Suppressor macrophage treated with lipopolysaccharide for 4 hours (primary cell): Measurements from ENCODE around the gene NCAPD3.
A peak's percentile ranks its signal among the peaks of the same experiment; 100 is the strongest.
"Not testable (repeated sequence)": the region's sequence is repeated elsewhere in the genome, so short reads cannot be mapped to it uniquely, and the experiment has no call there.

Source experiments
- DNase-seq: peaks from one replicate; pipeline ENCODE4 v3.0.0-alpha.2; 2020

NCAPD3 gene, protein sequence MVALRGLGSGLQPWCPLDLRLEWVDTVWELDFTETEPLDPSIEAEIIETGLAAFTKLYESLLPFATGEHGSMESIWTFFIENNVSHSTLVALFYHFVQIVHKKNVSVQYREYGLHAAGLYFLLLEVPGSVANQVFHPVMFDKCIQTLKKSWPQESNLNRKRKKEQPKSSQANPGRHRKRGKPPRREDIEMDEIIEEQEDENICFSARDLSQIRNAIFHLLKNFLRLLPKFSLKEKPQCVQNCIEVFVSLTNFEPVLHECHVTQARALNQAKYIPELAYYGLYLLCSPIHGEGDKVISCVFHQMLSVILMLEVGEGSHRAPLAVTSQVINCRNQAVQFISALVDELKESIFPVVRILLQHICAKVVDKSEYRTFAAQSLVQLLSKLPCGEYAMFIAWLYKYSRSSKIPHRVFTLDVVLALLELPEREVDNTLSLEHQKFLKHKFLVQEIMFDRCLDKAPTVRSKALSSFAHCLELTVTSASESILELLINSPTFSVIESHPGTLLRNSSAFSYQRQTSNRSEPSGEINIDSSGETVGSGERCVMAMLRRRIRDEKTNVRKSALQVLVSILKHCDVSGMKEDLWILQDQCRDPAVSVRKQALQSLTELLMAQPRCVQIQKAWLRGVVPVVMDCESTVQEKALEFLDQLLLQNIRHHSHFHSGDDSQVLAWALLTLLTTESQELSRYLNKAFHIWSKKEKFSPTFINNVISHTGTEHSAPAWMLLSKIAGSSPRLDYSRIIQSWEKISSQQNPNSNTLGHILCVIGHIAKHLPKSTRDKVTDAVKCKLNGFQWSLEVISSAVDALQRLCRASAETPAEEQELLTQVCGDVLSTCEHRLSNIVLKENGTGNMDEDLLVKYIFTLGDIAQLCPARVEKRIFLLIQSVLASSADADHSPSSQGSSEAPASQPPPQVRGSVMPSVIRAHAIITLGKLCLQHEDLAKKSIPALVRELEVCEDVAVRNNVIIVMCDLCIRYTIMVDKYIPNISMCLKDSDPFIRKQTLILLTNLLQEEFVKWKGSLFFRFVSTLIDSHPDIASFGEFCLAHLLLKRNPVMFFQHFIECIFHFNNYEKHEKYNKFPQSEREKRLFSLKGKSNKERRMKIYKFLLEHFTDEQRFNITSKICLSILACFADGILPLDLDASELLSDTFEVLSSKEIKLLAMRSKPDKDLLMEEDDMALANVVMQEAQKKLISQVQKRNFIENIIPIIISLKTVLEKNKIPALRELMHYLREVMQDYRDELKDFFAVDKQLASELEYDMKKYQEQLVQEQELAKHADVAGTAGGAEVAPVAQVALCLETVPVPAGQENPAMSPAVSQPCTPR (N-terminal part only)

DNA sequence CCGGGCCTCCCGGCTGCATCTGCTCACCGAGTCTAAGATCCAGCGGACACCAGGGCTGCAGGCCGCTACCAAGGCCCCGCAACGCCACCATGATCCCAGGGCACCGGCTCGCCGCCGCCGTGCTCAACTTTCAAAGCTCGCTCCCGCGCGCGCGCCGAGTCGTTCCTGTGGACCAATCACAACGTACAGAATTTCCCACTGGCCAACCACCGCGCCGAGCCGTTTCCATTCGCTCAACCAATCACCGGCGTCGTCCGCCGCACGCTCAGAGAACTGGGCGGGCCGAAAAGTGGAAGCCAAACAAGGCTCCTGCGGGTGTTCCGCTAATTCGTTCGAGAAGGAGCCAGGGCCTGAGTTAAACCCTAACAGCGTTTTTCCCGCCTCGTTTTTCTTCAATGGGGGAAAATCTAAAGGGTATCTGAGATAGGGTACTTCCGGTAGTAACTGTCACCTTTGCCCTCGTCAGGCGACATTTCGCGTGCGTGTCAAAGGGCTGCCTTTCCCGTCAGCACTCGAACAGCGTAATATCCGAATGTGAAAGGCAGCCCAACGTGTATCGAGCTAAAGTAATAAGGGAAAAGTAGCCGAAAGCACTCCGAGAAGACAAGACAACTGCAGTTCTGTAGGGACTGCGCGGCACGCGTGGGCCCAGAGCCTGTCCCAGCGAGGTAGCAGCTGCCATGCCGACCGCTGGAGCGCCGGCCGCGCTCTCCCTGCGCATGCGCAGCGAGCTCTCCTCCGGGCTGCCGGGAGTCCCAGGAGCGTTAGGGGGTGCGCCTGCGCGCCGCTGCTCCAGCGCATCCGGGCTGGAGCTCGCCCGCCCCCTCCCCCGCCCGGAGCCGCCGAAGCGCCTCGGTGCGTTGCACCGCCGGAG lies at the start of gene NCAPD3, which contains the start of gene VPS26B:
Gene NCAPD3 (minus strand): TSS at position 132 of the 874 bp plus-strand sequence. CDS start 41 bp downstream, at position 91.
Gene VPS26B (plus strand): TSS at position 836 of the 874 bp plus-strand sequence. CDS start 452 bp downstream, outside the sequence.
- peak; percentile 98 for DNase-seq

DNA sequence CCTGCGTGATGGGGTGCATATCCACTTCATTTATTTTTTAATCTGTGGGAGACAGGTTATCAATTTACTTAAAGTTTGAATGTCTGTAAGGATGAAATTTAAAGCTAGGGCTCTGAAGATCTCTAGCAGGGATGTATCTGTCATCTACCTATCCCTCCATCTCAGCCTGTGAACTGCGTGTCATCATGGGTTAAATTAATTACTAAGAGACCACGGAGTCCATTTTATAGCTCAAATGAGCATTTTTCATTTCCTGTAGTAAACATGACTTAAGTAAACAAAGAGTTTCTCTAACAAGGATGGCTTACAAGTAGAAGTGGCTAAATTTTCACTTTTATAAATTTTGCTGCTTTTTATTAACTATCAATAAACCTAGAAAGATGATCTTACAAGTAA lies 49.5 kb upstream of the NCAPD3 start:
- no peak for DNase-seq

DNA sequence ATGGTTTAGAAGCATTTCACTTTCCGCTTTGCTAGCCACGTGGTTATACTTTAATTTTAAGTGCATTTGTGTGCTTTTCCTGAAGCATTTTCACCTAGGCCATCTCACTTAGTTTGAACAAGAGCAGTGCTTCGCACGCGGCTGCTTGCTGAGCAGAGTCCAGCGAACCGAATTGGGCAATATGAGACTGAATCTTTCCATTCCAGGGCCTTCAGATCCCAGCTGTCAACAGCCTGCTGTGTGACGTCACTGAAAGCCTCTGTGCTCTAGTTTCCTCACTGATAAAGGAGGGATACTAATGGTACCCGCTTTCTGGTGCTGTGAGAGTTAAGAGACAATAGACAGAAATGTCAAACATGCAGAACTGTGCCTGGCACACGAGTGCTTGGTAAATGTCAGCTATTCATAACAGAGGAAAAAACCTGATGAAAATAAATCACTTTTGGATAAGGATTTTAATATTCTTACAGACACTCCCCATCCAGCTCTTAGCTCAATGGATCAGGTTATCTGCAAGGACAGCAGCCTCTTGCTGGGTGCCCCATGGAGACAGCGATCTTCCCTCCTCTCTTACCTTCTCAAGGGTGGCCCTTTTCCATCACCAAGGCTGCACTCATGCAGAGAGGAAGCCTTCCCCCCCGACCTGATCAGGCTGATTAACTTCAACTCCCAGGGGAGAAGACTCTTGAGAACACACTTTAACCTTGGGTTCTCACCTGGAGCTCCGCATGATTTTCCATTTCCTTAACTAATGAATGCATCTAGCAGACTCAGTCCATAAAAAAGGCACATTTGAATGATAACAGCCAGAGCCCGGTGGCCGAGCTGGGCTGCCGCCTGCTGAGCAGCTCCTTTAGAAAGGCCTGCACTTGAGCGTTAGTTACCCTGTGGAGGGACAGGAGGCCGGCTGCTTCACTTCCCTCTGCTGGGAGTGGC lies 48.9 kb upstream of the NCAPD3 start:
- DNase-seq, result no peak

DNA sequence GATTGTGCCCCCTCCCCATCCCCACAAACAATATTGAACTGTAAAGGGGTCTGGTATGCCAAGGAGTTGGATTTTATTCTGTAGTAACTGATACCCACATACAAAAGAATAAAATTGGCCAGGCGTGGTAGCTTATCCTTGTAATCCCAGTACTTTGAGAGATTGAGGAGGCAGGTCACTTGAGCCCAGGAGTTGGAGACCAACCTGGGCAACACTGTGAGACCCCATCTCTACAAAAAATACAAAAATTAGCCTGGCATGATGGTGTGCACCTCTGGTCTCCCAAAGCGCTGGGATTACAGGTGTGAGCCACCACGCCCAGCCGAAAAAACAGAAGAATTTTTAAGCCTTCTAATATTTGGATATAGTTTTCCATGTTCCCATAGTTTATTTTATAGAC lies 48.2 kb upstream of the NCAPD3 start:
- no peak for DNase-seq

DNA sequence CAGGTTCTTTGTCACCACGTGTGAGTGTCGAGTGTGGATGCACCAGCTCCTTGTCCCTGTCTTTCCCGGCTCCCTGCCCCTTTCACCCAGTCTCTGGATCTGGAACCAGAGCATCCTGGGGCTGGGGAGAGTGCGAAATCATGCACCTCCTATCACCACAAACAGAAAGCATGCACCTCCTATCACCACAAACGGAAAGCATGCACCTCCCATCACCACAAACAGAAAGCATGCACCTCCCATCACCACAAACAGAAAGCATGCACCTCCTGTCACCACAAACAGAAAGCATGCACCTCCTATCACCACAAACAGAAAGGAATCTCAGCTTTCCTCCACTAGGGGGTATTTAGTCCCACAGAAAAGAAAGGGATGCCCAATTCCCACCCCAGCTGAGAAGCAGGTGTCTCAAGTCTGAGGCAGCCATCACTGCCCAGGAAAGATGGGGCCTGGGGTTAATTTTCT lies 46.5 kb upstream of the NCAPD3 start:
- DNase-seq, result no peak

DNA sequence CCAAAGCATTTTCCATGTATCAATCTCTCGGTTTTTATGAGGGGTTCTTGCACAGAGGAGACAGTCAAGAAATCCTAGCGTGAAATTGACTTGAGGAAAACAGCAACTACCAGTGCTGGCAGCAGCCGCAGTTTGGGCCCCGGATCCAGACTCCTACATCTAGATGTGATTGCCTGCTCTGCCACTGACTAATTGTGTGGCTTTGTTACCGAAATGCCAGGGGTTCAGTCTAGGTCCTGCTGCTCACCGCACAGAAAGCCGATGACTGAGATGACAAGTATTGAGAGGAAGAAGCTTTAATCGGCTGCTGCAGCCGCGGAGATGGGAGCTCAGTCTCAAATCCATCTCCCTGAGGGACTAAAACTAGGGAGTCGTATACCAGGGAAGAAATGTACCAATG lies 44.2 kb upstream of the NCAPD3 start:
- DNase-seq, result no peak

DNA sequence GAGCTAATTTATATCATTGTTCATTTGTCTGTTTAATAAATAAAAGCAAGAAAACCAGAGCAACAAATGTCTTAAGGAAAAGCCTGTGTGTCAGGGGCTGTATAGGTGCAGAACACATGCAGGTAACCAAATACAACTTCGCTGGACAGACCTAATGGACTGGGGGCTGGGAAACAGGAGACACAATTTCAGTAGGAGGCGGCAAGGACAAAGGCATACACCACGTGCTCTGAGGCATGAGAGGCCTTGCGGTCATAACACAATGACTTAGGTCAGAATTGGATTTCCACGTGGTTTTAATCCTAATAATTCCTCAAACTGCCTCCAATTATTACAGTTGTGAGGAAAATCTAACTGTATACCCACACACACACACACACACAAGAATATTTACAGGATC lies 43.7 kb upstream of the NCAPD3 start:
- no peak for DNase-seq

DNA sequence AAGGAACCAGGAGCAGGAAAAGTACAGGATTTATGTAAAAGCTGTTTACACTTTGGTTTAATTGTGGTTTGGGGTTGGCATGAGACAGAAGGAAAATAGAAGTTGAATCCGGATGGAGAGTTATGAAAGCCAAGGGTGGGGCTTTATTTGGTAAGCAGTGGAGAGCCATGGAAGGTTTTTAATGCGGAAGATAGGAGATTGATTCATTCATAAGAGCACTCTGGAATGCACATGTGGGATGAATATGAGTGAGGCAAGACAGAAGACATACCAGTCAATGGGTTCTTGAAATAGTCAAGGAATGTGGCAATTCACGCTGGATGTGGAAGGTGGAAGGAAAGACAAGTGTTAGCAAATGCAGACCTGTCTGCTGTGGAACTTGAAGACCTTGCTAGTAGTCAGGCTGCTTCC lies 43.1 kb upstream of the NCAPD3 start:
- peak; percentile 51 for DNase-seq

DNA sequence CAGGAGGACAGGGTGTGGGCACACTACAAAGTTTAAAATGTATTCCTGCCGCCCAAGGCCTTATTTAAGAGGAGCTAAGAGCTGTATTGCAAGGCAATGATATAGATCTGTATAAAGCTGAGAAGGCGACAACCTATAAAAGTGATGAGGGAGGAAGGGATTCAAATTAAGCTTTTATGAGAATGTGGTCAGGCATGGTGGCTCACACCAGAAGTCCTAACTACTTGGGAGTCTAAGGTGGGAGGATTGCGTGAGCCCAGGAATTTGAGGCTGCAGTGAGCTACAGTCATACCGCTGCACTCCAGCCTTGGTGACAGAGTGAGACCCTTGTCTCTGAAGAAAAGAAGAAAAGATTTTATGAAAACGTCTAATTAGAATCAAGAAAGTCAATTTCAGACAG lies 42.7 kb upstream of the NCAPD3 start:
- DNase-seq, result no peak

DNA sequence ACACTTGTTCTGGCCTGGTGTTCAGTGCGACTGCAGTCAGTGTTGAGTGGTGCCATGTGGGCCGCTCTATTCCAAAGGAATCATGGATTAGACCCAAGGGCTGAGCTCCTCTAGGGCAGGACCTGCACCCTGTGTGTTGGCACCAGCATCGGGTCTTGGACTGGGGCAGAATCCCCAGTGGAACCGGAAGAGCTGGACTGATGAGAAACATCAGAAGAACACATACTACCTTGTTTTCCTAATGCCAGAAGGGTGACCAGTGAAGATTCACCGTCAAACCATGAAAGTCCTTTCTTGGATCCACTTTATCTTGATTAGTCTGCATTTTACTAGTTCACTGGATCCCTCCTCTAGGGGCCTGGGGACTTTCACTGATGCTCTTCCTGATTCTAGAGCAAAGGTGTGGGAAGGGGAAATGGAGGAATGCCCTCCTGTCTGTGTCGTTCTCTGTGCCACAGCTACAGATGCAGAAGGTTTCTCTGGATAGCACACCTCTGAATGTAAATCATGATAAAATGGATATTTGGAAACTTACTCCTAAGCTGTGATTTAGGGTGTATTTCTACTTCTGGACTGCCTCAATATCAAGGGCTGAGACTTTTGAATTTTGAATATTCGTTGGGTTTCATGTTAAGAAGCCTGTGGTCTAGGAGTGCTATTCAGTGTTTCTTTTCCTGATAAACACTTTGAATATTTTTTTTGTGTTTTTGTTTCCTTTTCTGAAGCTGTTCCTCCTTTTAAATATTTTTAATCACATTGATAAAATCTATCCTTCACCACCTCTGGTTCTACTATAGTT lies 41.4 kb upstream of the NCAPD3 start:
- no peak for DNase-seq

DNA sequence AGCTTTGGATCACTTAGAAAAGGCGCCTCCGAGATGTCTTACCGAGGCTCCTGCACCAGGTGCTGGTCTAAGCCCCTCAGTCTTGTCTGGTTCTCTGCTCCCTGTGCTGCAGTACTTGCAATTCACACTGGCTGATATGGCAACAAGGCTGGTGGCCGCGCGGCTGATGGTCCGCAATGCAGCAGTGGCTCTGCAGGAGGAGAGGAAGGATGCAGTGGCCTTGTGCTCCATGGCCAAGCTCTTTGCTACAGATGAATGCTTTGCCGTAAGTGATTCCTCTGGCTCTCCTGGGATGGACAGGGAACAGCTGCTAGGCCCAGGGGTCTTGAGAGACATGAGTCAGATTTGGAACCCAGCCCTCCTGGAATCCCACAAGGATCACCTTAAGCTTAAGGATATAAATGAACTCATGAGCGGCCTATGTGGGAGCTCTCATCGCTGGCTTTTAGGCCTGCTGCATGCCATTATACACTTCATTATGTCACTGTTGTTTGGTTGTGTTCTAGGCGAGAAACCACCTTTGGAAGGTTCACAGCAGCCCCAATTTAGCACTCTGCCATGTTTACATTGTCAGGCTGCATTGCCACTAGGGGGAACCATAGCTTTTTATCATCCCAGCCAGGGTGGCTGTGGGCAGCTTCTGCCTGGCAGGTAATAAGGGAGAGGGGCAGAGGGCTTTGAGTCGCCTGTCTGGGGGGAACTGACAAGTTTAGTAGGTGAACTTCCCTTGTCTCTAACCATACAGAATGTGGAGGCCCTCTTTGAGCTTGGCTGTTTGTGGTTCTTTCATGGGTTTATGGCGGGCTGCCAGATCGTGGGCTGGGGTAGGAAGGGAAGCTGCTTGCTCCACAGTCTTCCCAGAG lies 38.1 kb upstream of the NCAPD3 start:
- no peak for DNase-seq

DNA sequence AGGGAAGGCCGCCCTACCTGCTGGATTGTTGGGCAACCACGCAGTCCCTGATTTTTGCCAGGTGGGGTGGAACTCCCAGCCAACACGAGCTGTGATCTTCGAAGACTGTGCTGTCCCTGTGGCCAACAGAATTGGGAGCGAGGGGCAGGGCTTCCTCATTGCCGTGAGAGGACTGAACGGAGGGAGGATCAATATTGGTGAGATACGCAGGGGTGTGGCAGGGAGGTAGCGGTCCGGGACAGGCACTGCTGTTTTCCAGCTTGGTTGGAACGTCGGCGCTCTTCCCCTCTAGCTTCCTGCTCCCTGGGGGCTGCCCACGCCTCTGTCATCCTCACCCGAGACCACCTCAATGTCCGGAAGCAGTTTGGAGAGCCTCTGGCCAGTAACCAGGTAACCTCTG lies 37.2 kb upstream of the NCAPD3 start:
- DNase-seq, result no peak

DNA sequence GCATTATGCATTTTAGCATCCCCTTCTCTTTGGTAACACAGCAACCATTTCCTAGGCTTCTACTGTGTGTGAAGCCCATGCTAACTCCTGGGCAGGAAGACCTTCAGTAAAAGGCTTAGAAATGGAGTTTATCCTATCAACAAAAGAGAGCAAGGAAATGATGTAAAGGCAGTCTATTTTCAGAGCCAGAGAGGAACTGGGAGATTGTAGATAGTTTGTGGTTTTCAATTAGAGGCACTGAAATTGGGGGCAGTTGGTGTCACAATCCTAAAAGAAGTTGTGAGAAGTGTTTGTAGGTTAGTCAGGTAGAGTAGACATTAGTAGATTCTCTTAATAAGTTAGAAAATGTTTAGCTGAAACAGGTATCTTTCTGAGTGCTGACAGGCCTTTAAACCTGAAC lies 36.7 kb upstream of the NCAPD3 start:
- DNase-seq, result no peak

DNA sequence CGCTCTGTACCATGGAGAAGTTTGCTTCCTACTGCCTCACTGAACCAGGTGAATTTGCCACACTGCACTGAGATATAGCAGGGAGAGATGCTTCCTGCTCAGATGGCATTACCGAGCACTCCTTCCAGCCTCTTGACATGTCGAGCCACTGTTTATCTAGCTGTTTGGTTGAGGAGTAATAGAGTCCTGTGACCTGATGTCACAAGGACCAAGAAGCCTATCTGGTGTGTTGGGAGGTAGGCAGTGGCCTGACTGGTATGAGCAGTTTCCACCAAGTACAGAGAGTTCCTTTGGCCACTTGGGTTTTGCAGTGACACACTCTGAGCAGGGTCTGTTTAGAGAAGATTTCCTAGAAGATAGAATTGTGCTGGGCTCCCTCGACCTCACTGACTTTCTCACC lies 34.8 kb upstream of the NCAPD3 start:
- DNase-seq, result no peak

DNA sequence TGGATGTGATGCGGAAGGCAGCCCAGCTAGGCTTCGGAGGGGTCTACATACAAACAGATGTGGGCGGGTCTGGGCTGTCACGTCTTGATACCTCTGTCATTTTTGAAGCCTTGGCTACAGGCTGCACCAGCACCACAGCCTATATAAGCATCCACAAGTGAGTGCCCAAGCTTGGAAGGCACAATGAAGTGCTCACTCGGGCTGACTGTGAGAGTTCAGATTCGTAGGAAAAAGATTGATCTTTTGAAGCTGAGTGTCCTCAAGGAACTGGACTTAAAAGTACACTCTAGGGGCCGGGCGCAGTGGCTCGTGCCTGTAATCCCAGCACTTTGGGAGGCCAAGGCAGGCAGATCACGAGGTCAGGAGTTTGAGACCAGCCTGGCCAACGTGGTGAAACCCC lies 33.3 kb upstream of the NCAPD3 start:
- DNase-seq, result no peak

DNA sequence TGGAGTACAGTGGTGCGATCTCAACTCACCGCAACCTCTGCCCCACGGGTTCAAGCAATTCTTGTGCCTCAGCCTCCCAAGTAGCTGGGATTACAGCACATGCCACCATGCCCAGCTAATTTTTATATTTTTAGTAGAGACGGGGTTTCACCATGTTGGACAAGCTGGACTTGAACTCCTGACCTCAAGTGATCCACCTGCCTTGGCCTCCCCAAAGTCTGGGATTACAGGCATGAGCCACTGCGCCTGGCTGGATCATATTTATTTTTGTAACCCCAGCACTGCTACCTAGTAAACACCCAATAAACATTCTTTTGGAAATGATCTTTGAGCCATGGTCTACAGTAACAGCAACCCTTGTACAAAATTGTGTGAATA lies 31.4 kb upstream of the NCAPD3 start:
- DNase-seq, result not testable (repeated sequence)

DNA sequence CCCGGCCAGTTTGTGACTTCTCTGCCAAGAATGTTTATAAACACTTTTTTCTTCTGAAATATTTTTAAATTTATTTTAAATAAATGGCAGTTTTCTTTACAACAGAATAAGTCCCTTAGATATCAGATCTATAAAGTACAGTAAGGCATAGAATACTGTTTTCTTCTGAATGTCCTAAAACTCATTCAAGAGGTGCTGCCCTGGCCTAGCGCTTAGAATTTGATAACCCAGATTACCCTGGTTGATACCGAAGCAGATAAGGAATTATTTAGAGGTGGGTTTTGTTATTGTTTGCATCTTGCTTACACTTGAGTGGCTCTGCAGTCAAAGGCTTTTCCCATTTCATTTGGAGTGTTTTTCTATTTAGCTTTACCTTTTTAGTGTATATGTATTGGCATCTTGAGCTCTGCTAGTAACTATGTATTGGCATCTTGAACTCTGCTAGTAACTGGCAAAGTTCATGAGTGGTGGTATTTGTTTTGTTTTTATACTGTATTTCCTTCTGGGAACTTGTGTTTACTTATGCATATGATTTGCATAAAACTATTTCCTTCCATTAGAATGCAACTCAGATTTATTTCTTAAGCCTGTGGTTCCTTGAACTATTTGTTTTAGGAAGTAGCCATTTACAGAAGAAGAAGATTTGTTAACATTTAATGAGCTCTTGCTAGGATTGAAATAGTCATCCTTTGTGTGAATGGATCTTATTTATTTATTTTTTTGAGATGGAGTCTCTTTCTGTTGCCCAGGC lies 30.8 kb upstream of the NCAPD3 start:
- no peak for DNase-seq
